K562 (cell line): ENCODE results near the gene NOPCHAP1. TPM values are rescaled to one million over a fixed set of nuclear protein-coding genes. Genes with fewer than 3 reads are reported as not detected.
A peak's percentile ranks its signal among the peaks of the same experiment; 100 is the strongest.

ENCODE experiments used
- ATF6 ChIP-seq: sonication (generic); formaldehyde crosslinking; IDR thresholded peaks from 2 replicates; pipeline ENCODE4 v1.4.0; 2020; ENCODE audit warnings: mild to moderate bottlenecking, missing genetic modification reagents
- DPF2 ChIP-seq: fragments of 450-650 bp; IDR thresholded peaks from 2 replicates; pipeline ENCODE4 v1.6.1; 2016
- E2F6 ChIP-seq, 2 experiments: IDR thresholded peaks; 2 replicates each; pipeline ENCODE4 v1.6.1; 2011; ENCODE audit warnings: borderline replicate concordance in 1 of 2, control low read depth in 1 of 2, low read depth in 1 of 2, low read length in 1 of 2, mild to moderate bottlenecking in 1 of 2, mixed read lengths in 1 of 2, moderate library complexity in 1 of 2; ENCODE audit not compliant: insufficient read depth in 1 of 2, insufficient read length in 1 of 2, poor library complexity in 1 of 2, severe bottlenecking in 1 of 2; ENCODE audit errors: extremely low read depth in 1 of 2
- ESRRB ChIP-seq: fragments of 250-450 bp; sonication (Bioruptor Pico); IDR thresholded peaks from 2 replicates; pipeline ENCODE4 v1.5.0; 2020; ENCODE audit warnings: mild to moderate bottlenecking, moderate library complexity, borderline replicate concordance
- FOXA3 ChIP-seq, 2 experiments: fragments of 450-650 bp in 1 of 2; sonication (generic) in 1 of 2; formaldehyde crosslinking; IDR thresholded peaks in 1 of 2; conservative IDR thresholded peaks in 1 of 2; 2 replicates each; pipeline versions ENCODE4 v1.4.0 to v1.8.0; 2020 to 2022; ENCODE audit warnings: mild to moderate bottlenecking in 2 of 2, missing genetic modification reagents in 1 of 2
- FOXK1 ChIP-seq: sonication (generic); formaldehyde crosslinking; IDR thresholded peaks from 2 replicates; pipeline ENCODE4 v1.8.0; 2022; ENCODE audit warnings: missing genetic modification reagents, mild to moderate bottlenecking, borderline replicate concordance
- KLF13 ChIP-seq: fragments of 450-650 bp; IDR thresholded peaks from 2 replicates; pipeline ENCODE4 v1.6.1; 2016; ENCODE audit warnings: missing genetic modification characterization, low read depth, mild to moderate bottlenecking, missing compliant biosample characterization, moderate library complexity, borderline replicate concordance
- MBD1 ChIP-seq: fragments of 250-450 bp; sonication (Bioruptor Pico); IDR thresholded peaks from 2 replicates; pipeline ENCODE4 v1.8.0; 2022; ENCODE audit warnings: inconsistent platforms
- PHB2 ChIP-seq: fragments of 450-650 bp; IDR thresholded peaks from 2 replicates; pipeline ENCODE4 v1.6.1; 2017; ENCODE audit warnings: low read depth
- RHOXF2B ChIP-seq: fragments of 250-450 bp; sonication (Bioruptor Pico); conservative IDR thresholded peaks from 2 replicates; pipeline ENCODE4 v1.5.1; 2021
- SP1 ChIP-seq: sonication (generic); formaldehyde crosslinking; IDR thresholded peaks from 2 replicates; pipeline ENCODE4 v1.8.1; 2022; ENCODE audit warnings: mild to moderate bottlenecking, missing genetic modification reagents
- TEAD4 ChIP-seq, 2 experiments: sonication (generic) in 1 of 2; formaldehyde crosslinking in 1 of 2; IDR thresholded peaks; 2 replicates each; pipeline versions ENCODE4 v1.6.1 to v1.8.0; 2012 to 2022; ENCODE audit warnings: borderline replicate concordance in 1 of 2, inconsistent platforms in 1 of 2, low read length in 1 of 2, mild to moderate bottlenecking in 1 of 2, missing genetic modification reagents in 1 of 2
- TFAM ChIP-seq: fragments of 250-450 bp; sonication (Bioruptor Pico); conservative IDR thresholded peaks from 2 replicates; pipeline ENCODE4 v1.5.0; 2021; ENCODE audit warnings: mild to moderate bottlenecking, moderate library complexity
- THRAP3 ChIP-seq: fragments of 450-650 bp; IDR thresholded peaks from 2 replicates; pipeline ENCODE4 v1.6.1; 2016; ENCODE audit warnings: mild to moderate bottlenecking, inconsistent platforms, borderline replicate concordance
- XRCC3 ChIP-seq: fragments of 450-650 bp; IDR thresholded peaks from 2 replicates; pipeline ENCODE4 v1.6.1; 2017; ENCODE audit warnings: mild to moderate bottlenecking, moderate library complexity
- ZBTB49 ChIP-seq: sonication (generic); formaldehyde crosslinking; IDR thresholded peaks from 2 replicates; pipeline ENCODE4 v1.8.0; 2022; ENCODE audit warnings: missing genetic modification reagents, mild to moderate bottlenecking, borderline replicate concordance
- ZNF212 ChIP-seq: fragments of 450-650 bp; formaldehyde crosslinking; IDR thresholded peaks from 2 replicates; pipeline ENCODE4 v1.4.0; 2020; ENCODE audit warnings: mild to moderate bottlenecking
- ZNF408 ChIP-seq: fragments of 250-450 bp; sonication (Bioruptor Pico); IDR thresholded peaks from 2 replicates; pipeline ENCODE4 v1.4.0; 2020; ENCODE audit warnings: low read depth, mild to moderate bottlenecking, moderate library complexity
- ZNF586 ChIP-seq: fragments of 450-650 bp; formaldehyde crosslinking; conservative IDR thresholded peaks from 2 replicates; pipeline ENCODE4 v1.4.0; 2020; ENCODE audit warnings: mild to moderate bottlenecking, moderate library complexity
- ZNF76 ChIP-seq: fragments of 250-450 bp; sonication (Bioruptor Pico); IDR thresholded peaks from 2 replicates; pipeline ENCODE4 v1.4.0; 2020; ENCODE audit warnings: mild to moderate bottlenecking, moderate library complexity, borderline replicate concordance
- polyA plus RNA-seq, 8 experiments: library from polyadenylated mRNA; depleted of rRNA in 4 of 8; stranded (reverse) in 5 of 8; unstranded in 3 of 8; fragments of >200 nt; fragmentation: Nextera tagmentation in 2 of 8; fragmentation: Illumina TruSeq in 1 of 8; extraction: Ambion mirVana in 2 of 8; extraction: Trizol in 1 of 8; gene quantifications; 2 replicates each; pipeline versions ENCODE4 v1.2.1 to v1.2.3, GENCODE V29; 2011 to 2014; ENCODE audit warnings: inconsistent platforms in 1 of 8, missing spikeins in 1 of 8
- total RNA-seq, 7 experiments: library from RNA; depleted of rRNA in 6 of 7; stranded (reverse); fragments of >200 nt in 6 of 7; fragmentation: Illumina TruSeq in 2 of 7; extraction: Trizol in 2 of 7; gene quantifications; 2 replicates each; pipeline versions ENCODE4 v1.2.1 to v1.2.3, GENCODE V29; 2011 to 2021; ENCODE audit warnings: low replicate concordance in 1 of 7

NOPCHAP1 gene
- total and polyA plus RNA-seq, 9 of the 15 experiments (the other 6 are each of a cell fraction or from before 2014, with no cell fraction given) = 19.4 to 108 (median 33.4) TPM

- TF ChIP-seq FOXK1 (CRISPR knock-in tag) (no peak), ZNF586 (CRISPR knock-in tag) (no peak), RHOXF2B (no peak), THRAP3 (no peak), XRCC3 (no peak), FOXA3 (CRISPR knock-in tag; conservative IDR thresholded peaks at IDR 0.05 in 1 of 2, IDR thresholded peaks at IDR 0.05 in 1 of 2) (no peak), ZNF408 (CRISPR knock-in tag) (no peak), ATF6 (no peak), ESRRB (CRISPR knock-in tag) (no peak), TFAM (CRISPR knock-in tag) (no peak), TEAD4 (IDR thresholded peaks at IDR 0.05; ENCODE audit: low read length) (peak; percentile 25; the same call in 1 of the 2 replicates), TEAD4 (CRISPR knock-in tag; IDR thresholded peaks at IDR 0.05; ENCODE audit: borderline replicate concordance) (no peak), SP1 (CRISPR knock-in tag) (no peak), ZBTB49 (no peak), ZNF212 (CRISPR knock-in tag) (no peak), PHB2 (no peak), KLF13 (peak; percentile 86; the same call in 1 of the 2 replicates), ZNF76 (CRISPR knock-in tag) (no peak), DPF2 (peak; percentile 75; the same call in 1 of the 2 replicates), MBD1 (CRISPR knock-in tag) (no peak), E2F6 (IDR thresholded peaks at IDR 0.05; ENCODE audit: borderline replicate concordance in 1 of 2, extremely low read depth in 1 of 2, insufficient read depth in 1 of 2, insufficient read length in 1 of 2, low read depth in 1 of 2, low read length in 1 of 2, poor library complexity in 1 of 2, severe bottlenecking in 1 of 2) (peak in 1 of 2 experiments; percentile 47)
Observed at GRCh38 chr12:104958001-104958804, 27.9 kb upstream of the NOPCHAP1 start, which contains the start of gene SLC41A2 (continued).
